ENCODE data around the gene EVC. TPM values are rescaled to one million over a fixed set of nuclear protein-coding genes. Genes with fewer than 3 reads are reported as not detected.

EVC gene
- total and polyA plus RNA-seq, 2 of the 4 experiments (the other 2 are of a cell fraction): 16.8 to 18.9 TPM

- intact Hi-C loops (cut with micrococcal nuclease) (no loop called here), dilution Hi-C loops (cut with HindIII; ENCODE audit: low sequenced_read_pairs, unreplicated experiment) (no loop called here), in situ Hi-C loops (cut with MboI; ENCODE audit: low sequenced_read_pairs) (no loop called here)
- no peak overlapping the region for H2AK5ac ChIP-seq (ENCODE audit: low read depth, low read length)
- H3K4ac ChIP-seq (ENCODE audit: low read depth, low read length): no peak overlapping the region
- DNase-seq (no peak), ATAC-seq (ENCODE audit: low read depth) (no peak)
- no peak overlapping the region for H2BK20ac ChIP-seq (ENCODE audit: low read depth, low read length)
- no peak overlapping the region for H3K27ac ChIP-seq (ENCODE audit: insufficient read depth, low read length)
- no peak overlapping the region for H4K91ac ChIP-seq (ENCODE audit: insufficient read depth, low read depth, low read length)
- no peak overlapping the region for H3K23ac ChIP-seq (ENCODE audit: low read depth, low read length)
- no peak overlapping the region for H4K5ac ChIP-seq (ENCODE audit: low read depth, low read length)
- TF ChIP-seq RAD21 (IDR thresholded peaks at IDR 0.05; ENCODE audit: low read length) (no peak), SMC3 (IDR thresholded peaks at IDR 0.05; ENCODE audit: low read depth, low read length) (no peak), NFE2L2 (IDR thresholded peaks at IDR 0.05; ENCODE audit: low read depth, low read length) (no peak), CHD1 (IDR thresholded peaks at IDR 0.05; ENCODE audit: low read depth, low read length) (no peak), CEBPB (IDR thresholded peaks at IDR 0.05; ENCODE audit: low read depth, low read length) (no peak), MXI1 (IDR thresholded peaks at IDR 0.05; ENCODE audit: borderline replicate concordance, low read depth, low read length) (no peak), BHLHE40 (IDR thresholded peaks at IDR 0.05; ENCODE audit: low read depth, low read length) (no peak), RFX5 (IDR thresholded peaks at IDR 0.05; ENCODE audit: low read depth, low read length) (no peak), USF2 (IDR thresholded peaks at IDR 0.05; ENCODE audit: low read depth, low read length) (no peak), MAZ (IDR thresholded peaks at IDR 0.05; ENCODE audit: borderline replicate concordance, low read depth, low read length) (no peak)
- H4K20me1 ChIP-seq (ENCODE audit: insufficient read depth, low read length): peaks cover 8% of the 10 kb centered on the region
- peaks cover 15% of the 10 kb centered on the region for H3K4me1 ChIP-seq (ENCODE audit: control insufficient read depth, insufficient read depth, low read length)
- peaks cover 29% of the 10 kb centered on the region for H3K9me1 ChIP-seq (ENCODE audit: insufficient read depth, low read length)
- peaks cover 4 to 38% of the 10 kb centered on the region in 2 experiments; a peak in 3 of 4 replicates for H3K79me1 ChIP-seq (ENCODE audit: low read depth in 1 of 2, low read length in 2 of 2)
- WGBS, 2 experiments (ENCODE audit: extremely low coverage in 2 of 2, insufficient read length in 1 of 2): 91% methylated on average over 2 of the region's 2 CpGs; no CpG with 5 or more reads in 1 of the 2 experiments
- H3K14ac ChIP-seq (replicated peaks; ENCODE audit: low read depth, low read length): no peak overlapping the region
- CTCF ChIA-PET: no interaction called here
- H2AFZ ChIP-seq (replicated peaks; ENCODE audit: low read length, poor library complexity): no peak overlapping the region
- H4K8ac ChIP-seq (ENCODE audit: low read depth in 2 of 2, low read length in 2 of 2): no peak overlapping the region
- peaks cover 36% of the 10 kb centered on the region for H3K36me3 ChIP-seq (ENCODE audit: control insufficient read depth, insufficient read depth, low read length)
- no peak overlapping the region for H3K56ac ChIP-seq (ENCODE audit: extremely low read depth, insufficient read depth, low read length)
- H3K4me2 ChIP-seq (ENCODE audit: low read depth, low read length): no peak overlapping the region
- BruUV-seq (replicated peaks): no TSS peak
- H3K27me3 ChIP-seq (ENCODE audit: control insufficient read depth, insufficient read depth, low read length): no peaks in the 10 kb centered on the region
- H3K9ac ChIP-seq (ENCODE audit: low read depth, low read length): no peak overlapping the region
- H3K4me3 ChIP-seq (ENCODE audit: insufficient read depth, low read depth, low read length): no peak overlapping the region
- POLR2A ChIA-PET (ENCODE audit: unreplicated experiment): no interaction called here
- no peaks in the 10 kb centered on the region for H3K9me3 ChIP-seq (ENCODE audit: control insufficient read depth, insufficient read depth, low read length)
- H2AK9ac ChIP-seq (replicated peaks; ENCODE audit: low read depth, low read length, poor library complexity): no peak overlapping the region
- H3K18ac ChIP-seq (ENCODE audit: low read depth, low read length): no peak overlapping the region
- no peak overlapping the region for H2BK5ac ChIP-seq (ENCODE audit: low read depth, low read length, poor library complexity, severe bottlenecking)
- no peak overlapping the region for H2BK120ac ChIP-seq (ENCODE audit: low read depth, low read length)
- no peak overlapping the region for H2BK15ac ChIP-seq (ENCODE audit: low read depth, low read length)
These were observed 32.0 kb downstream of the EVC start for GRCh38 chr4:5742968-5743367.

All from IMR-90 (cell line).